ENCODE data around the gene FGFR1OP2. TPM values are rescaled to one million over a fixed set of nuclear protein-coding genes. Genes with fewer than 3 reads are reported as not detected.

The FGFR1OP2 gene
- total and polyA plus RNA-seq, 2 experiments from 2014 or later = 35.6 to 45.0 TPM

- TF ChIP-seq ETS1 (IDR thresholded peaks at IDR 0.05) (no peak), NANOG (IDR thresholded peaks at IDR 0.05; ENCODE audit: borderline replicate concordance) (no peak), ZNF331 (CRISPR knock-in tag; IDR thresholded peaks at IDR 0.05; ENCODE audit: low read depth) (no peak), EZH2phosphoT487 (IDR thresholded peaks at IDR 0.05; ENCODE audit: unreplicated experiment) (no peak), STAT1 (IDR thresholded peaks at IDR 0.05; ENCODE audit: unreplicated experiment) (no peak), ZNF114 (CRISPR knock-in tag; IDR thresholded peaks at IDR 0.05) (no peak), EZH2 (IDR thresholded peaks at IDR 0.05; ENCODE audit: low read depth, unreplicated experiment) (no peak), JUNB (IDR thresholded peaks at IDR 0.05; ENCODE audit: unreplicated experiment) (no peak), REST (IDR thresholded peaks at IDR 0.05; ENCODE audit: unreplicated experiment) (no peak)
These were observed 46.6 kb upstream of the FGFR1OP2 start (continued) for GRCh38 chr12:26891704-26892103.

GRCh38 chr12:26895672-26896071 is 42.6 kb upstream of the FGFR1OP2 start:
- Mint-ChIP-seq H3K36me3 (ENCODE audit: low read depth) (peaks cover 14% of the 10 kb centered on the region), H3K27me3 (ENCODE audit: insufficient read depth, low read depth, poor library complexity) (no peaks in the 10 kb centered on the region), H3K27ac (no peak overlapping the region; the same call in 1 of the 2 replicates), H3K9me3 (no peaks in the 10 kb centered on the region; the same call in 2 of the 3 replicates), H3K4me1 (no peaks in the 10 kb centered on the region), H3K4me3 (no peak overlapping the region)
- no peaks in the 10 kb centered on the region for H3K27me3 ChIP-seq (ENCODE audit: insufficient read depth)
- H3F3A ChIP-seq (replicated peaks; ENCODE audit: low read depth) = no peaks in the 10 kb centered on the region
- no peak overlapping the region for H2AFZ ChIP-seq
- H3K9me2 ChIP-seq (ENCODE audit: insufficient read depth) = no peaks in the 10 kb centered on the region
- H4K20me1 ChIP-seq (replicated peaks; ENCODE audit: insufficient read depth) = no peaks in the 10 kb centered on the region
- no peak for DNase-seq (ENCODE audit: low spot score)
- H3K4me3 ChIP-seq = no peak overlapping the region
- no peak for ATAC-seq
- peaks cover 6% of the 10 kb centered on the region; the same call in 1 of the 2 replicates for H3K36me3 ChIP-seq (ENCODE audit: insufficient read depth)
- H3K4me1 ChIP-seq (ENCODE audit: insufficient read depth) = no peaks in the 10 kb centered on the region
- no peak overlapping the region for H3K27ac ChIP-seq (ENCODE audit: low read depth)
- H3K4me2 ChIP-seq = no peak overlapping the region
- no peaks in the 10 kb centered on the region for H3K79me2 ChIP-seq (replicated peaks; ENCODE audit: insufficient read depth)
- TF ChIP-seq ETS1 (IDR thresholded peaks at IDR 0.05) = no peak
- no peak for TF ChIP-seq POLR2AphosphoS5 (IDR thresholded peaks at IDR 0.05; ENCODE audit: low read depth)
- TF ChIP-seq REST (IDR thresholded peaks at IDR 0.05; ENCODE audit: unreplicated experiment) = no peak
